Measurements from ENCODE around the gene MCAM. TPM values are rescaled to one million over a fixed set of nuclear protein-coding genes. Genes with fewer than 3 reads are reported as not detected.

Gene MCAM
- total and polyA plus RNA-seq, 12 donors: 35.8 to 136 (median 96.8) TPM

DNA sequence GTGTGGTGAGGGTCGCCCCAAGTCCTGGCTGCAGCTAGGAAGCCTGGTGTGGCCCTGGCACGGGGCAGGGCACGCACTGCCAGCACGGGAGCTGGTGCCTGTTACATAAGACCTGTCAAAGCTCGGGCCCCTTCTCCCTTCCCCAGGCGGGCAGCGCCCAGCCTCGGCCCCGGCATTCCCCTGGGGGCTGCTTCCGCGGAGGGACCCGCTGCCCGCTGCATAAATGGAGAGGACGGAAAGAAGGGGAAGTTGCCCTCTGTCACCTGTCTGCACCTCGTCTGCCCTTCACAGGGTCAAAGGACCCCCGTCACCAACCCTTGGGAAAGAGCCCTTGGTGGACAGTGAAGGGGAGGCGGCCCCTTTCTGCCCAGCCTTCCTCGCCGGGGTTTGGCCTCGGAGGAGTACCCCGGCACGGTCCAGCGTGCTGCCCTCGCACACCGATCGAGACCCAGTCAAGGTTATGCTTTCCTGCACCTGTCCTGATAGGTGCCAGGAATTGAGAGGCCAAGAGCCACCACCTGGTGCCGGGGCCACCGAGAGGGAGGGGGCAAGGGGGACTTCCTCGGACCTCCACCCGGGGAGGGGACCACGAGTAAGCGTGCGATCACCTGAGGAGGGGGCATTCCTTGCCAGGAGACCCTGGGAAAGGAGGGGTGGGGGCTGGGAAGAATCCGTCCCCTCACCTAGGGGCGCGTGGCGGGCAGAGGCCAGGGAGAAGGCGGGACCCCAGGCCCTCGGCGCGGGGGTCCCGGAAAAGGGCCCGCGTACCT is 46.3 kb upstream of the MCAM start:
- Histone ChIP-seq H3K27ac (peak overlapping the region; percentile 80 to 98 (median 92)), H3K4me1 (peaks cover 20 to 90% (median 60%) of the 10 kb centered on the region in 9 donors), H3K4me3 (peak overlapping the region; percentile 47 to 65 (median 59)), H3K27me3 (peaks cover 0 to 47% (median 0%) of the 10 kb centered on the region in 7 donors), H3K36me3 (peaks cover 0 to 22% (median 5%) of the 10 kb centered on the region in 9 donors), H3K9me3 (no peaks in the 10 kb centered on the region)
- 30 to 32% methylated on average over 44 of the region's 44 CpGs for WGBS, 2 donors
- no peak for DNase-seq
- ATAC-seq: peak in 6 of 8 donors; percentile 3 to 50 (median 34)
- TF ChIP-seq, protein P1, sequence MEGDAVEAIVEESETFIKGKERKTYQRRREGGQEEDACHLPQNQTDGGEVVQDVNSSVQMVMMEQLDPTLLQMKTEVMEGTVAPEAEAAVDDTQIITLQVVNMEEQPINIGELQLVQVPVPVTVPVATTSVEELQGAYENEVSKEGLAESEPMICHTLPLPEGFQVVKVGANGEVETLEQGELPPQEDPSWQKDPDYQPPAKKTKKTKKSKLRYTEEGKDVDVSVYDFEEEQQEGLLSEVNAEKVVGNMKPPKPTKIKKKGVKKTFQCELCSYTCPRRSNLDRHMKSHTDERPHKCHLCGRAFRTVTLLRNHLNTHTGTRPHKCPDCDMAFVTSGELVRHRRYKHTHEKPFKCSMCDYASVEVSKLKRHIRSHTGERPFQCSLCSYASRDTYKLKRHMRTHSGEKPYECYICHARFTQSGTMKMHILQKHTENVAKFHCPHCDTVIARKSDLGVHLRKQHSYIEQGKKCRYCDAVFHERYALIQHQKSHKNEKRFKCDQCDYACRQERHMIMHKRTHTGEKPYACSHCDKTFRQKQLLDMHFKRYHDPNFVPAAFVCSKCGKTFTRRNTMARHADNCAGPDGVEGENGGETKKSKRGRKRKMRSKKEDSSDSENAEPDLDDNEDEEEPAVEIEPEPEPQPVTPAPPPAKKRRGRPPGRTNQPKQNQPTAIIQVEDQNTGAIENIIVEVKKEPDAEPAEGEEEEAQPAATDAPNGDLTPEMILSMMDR (IDR thresholded peaks at IDR 0.05): no peak
- intact Hi-C loops (cut with DNase I): no loop called here

- DNase-seq (no peak), ATAC-seq (peak in 3 of 8 donors; percentile 0 to 1 (median 1))
- Histone ChIP-seq H3K36me3 (peaks cover 0 to 27% (median 7%) of the 10 kb centered on the region in 9 donors), H3K4me3 (peak overlapping the region; percentile 47 to 65 (median 59)), H3K27ac (peak overlapping the region; percentile 80 to 98 (median 92)), H3K9me3 (no peaks in the 10 kb centered on the region), H3K4me1 (peaks cover 15 to 84% (median 54%) of the 10 kb centered on the region in 9 donors), H3K27me3 (peaks cover 0 to 47% (median 0%) of the 10 kb centered on the region in 7 donors)
- TF ChIP-seq, protein P1 (IDR thresholded peaks at IDR 0.05): no peak
- WGBS, 2 donors: 47 to 54% methylated on average over 5 of the region's 5 CpGs
- intact Hi-C loops (cut with DNase I): no loop called here
Measured at GRCh38 chr11:119362741-119363080, 45.8 kb upstream of the MCAM start.

- DNase-seq (no peak), ATAC-seq (peak in 4 of 8 donors; percentile 24 to 40 (median 33))
- H3K36me3 ChIP-seq: peaks cover 0 to 33% (median 7%) of the 10 kb centered on the region in 9 donors
- TF ChIP-seq, protein P1 (IDR thresholded peaks at IDR 0.05): no peak
- H3K4me3 ChIP-seq: peak overlapping the region in 9 of 10 donors; percentile 47 to 65 (median 59)
- WGBS, 2 donors: 40 to 54% methylated on average over 11 of the region's 11 CpGs
- intact Hi-C loops (cut with DNase I): no loop called here
- H3K9me3 ChIP-seq: no peaks in the 10 kb centered on the region
- H3K4me1 ChIP-seq: peaks cover 15 to 83% (median 48%) of the 10 kb centered on the region in 9 donors
- peak overlapping the region; percentile 80 to 98 (median 92) for H3K27ac ChIP-seq
- H3K27me3 ChIP-seq: peaks cover 0 to 42% (median 0%) of the 10 kb centered on the region in 7 donors
Measured at GRCh38 chr11:119361941-119362725, 45.2 kb upstream of the MCAM start.
